ENCODE results near the gene RALBP1.

- TF ChIP-seq CTCF (IDR thresholded peaks at IDR 0.05) (no peak), POLR2A (IDR thresholded peaks at IDR 0.05) (no peak)
Observed at GRCh38 chr18:9531791-9532410, 56.6 kb downstream of the RALBP1 start.

All from testis (tissue), 2 donors.